Measurements from ENCODE around the gene APOE.

APOE gene

DNA sequence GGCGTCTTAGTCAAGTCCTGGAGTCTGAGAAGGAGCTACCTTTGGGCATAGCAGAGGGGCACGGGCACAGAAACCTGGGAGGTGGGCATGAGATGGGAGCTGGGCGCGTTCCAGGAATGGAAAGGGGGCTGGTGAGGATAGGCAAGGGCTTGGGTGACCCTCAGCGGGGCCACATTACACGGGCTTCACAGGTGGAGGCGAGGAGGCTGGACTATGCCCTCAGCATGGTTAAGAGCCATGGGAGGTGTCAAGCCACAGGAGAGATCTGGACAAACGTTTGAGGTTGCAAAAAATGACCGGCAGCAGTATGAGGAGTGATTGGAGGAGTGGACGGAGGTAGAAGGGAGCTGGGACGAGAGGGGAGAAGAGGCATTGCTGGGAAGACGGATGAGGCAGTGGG lies 38.0 kb upstream of the APOE start:
- H3K4me3 ChIP-seq (ENCODE audit: low read depth, low read length) = no peak overlapping the region
- DNase-seq (ENCODE audit: low read depth) = no peak
- TF ChIP-seq, protein P1, sequence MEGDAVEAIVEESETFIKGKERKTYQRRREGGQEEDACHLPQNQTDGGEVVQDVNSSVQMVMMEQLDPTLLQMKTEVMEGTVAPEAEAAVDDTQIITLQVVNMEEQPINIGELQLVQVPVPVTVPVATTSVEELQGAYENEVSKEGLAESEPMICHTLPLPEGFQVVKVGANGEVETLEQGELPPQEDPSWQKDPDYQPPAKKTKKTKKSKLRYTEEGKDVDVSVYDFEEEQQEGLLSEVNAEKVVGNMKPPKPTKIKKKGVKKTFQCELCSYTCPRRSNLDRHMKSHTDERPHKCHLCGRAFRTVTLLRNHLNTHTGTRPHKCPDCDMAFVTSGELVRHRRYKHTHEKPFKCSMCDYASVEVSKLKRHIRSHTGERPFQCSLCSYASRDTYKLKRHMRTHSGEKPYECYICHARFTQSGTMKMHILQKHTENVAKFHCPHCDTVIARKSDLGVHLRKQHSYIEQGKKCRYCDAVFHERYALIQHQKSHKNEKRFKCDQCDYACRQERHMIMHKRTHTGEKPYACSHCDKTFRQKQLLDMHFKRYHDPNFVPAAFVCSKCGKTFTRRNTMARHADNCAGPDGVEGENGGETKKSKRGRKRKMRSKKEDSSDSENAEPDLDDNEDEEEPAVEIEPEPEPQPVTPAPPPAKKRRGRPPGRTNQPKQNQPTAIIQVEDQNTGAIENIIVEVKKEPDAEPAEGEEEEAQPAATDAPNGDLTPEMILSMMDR (conservative IDR thresholded peaks at IDR 0.05; ENCODE audit: low read depth, low read length) = no peak

DNA sequence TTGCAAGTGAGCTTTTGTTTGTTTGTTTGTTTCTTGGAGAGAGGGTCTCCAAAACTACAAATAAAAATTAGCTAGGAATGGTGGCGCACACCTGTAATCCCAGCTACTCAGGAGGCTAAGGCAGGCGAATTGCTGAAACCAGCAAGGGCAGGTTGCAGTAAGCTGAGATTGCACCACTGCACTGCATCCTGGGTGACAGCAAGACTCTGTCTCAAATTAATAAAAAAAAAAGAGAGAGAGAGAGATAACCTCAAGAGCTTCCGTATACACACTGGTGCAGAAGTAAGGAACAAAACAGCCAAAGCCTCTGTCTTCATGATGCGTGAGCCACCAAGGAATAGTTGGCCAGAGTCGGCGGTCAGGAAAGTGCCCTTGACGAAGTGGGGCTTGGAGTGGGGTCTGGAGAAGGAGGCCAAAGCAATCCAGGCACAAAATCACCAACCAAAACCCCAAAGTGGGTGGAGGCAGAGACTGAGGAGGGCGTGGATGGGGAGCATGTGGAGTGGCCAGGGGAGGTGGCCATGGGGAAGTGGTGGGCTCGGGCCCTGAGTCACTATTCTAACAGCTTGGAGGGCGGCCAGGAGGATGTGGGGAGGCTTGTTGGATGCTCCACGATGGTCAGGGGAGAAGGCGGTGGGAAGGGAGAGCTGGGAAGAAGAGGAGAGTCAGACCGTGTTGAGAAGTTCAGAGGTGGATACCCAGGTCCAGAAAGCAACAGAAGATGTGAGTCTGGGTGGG lies 35.7 kb upstream of the APOE start:
- TF ChIP-seq, protein P1 (conservative IDR thresholded peaks at IDR 0.05; ENCODE audit: low read depth, low read length) = no peak
- no peak overlapping the region for H3K4me3 ChIP-seq (ENCODE audit: low read depth, low read length)
- DNase-seq (ENCODE audit: low read depth) = peak; percentile 77

DNA sequence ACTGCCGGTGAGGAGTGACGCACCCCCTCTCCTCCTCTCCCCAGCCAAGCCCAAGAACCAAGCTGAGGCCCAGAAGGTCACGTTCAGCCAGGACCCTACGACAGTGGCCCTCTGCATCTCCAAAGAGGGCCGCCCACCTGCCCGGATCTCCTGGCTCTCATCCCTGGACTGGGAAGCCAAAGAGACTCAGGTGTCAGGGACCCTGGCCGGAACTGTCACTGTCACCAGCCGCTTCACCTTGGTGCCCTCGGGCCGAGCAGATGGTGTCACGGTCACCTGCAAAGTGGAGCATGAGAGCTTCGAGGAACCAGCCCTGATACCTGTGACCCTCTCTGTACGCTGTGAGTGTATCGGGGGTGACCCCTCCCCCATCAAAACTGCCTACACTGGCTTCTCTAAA lies 33.8 kb upstream of the APOE start:
- no peak for DNase-seq (ENCODE audit: low read depth)
- H3K4me3 ChIP-seq (ENCODE audit: low read depth, low read length) = no peak overlapping the region
- TF ChIP-seq, protein P1 (conservative IDR thresholded peaks at IDR 0.05; ENCODE audit: low read depth, low read length) = no peak

DNA sequence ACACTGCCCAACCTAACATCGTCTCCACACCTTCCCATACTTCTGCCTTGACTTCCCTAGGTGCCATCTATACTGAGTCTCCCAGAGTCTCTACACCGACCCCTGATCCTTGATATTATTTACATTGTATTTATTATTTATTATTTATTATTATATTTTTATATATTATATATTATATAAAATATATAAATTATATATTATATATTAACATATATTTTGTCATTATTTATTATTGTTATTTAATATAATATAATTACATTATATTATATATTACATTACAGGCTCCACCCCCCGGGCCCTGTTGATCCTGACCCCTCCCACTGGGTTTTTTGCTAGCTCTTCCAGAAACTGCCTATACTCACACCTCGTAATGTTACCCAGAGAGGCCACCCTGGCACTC lies 32.9 kb upstream of the APOE start:
- TF ChIP-seq, protein P1 (conservative IDR thresholded peaks at IDR 0.05; ENCODE audit: low read depth, low read length) = no peak

DNA sequence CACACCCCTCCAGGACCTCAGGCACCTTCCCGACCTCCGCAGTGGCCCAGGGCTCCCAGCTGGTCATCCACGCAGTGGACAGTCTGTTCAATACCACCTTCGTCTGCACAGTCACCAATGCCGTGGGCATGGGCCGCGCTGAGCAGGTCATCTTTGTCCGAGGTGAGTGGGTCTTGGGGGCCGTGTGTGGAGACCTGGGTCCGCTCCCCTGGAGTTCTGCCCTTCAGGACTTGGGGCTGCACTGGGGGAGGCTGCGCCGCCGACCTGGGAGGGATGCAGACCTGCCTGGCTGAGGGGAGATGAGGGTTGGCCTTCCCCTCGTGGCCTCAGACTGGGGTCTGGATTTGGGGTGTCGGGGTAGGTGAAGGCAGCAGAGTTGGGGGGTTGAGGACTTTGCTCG lies 31.3 kb upstream of the APOE start:
- TF ChIP-seq, protein P1 (conservative IDR thresholded peaks at IDR 0.05; ENCODE audit: low read depth, low read length) = no peak
- H3K4me3 ChIP-seq (ENCODE audit: low read depth, low read length) = no peak overlapping the region
- DNase-seq (ENCODE audit: low read depth) = no peak

More for the DNA sequence above, 32.9 kb upstream of the APOE start:
- no peak overlapping the region for H3K4me3 ChIP-seq (ENCODE audit: low read depth, low read length)
- no peak for DNase-seq (ENCODE audit: low read depth)

DNA sequence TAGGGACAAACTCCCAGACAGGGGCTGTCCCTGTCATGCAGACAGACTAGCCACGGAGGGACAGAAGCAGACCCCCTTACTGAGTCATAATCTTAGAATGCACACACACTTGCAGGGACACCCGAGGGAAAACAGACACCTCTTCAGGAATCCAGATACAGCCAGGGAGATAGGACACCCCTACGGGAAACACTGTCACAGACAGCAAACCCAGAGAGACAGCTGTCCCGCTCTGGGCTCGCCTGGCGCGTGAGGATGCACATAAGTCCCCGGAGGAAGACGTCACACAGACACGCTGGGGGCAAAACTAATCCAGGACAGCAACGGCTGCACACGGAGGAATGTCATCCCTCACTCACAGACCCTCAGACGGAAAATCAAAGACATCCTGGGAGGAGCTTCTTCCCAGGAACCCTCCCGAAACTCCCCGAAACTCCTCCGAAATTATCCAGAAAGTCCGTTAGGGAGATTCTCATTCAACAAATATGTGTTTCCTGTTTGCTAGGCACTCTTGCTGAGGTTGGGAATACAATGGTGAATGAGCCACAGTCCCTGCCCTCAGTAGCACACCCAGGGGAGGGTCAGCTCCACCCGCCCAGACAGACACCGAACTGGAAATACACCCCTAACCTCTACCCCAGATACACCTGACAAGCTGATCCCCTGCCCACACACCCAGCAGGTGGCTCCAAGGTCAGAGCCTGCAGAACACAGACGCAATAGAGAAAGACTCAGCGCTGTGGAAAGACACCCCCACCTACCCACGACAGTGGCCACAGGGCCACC lies 29.7 kb upstream of the APOE start:
- TF ChIP-seq, protein P1 (conservative IDR thresholded peaks at IDR 0.05; ENCODE audit: low read depth, low read length) = no peak
- peak; percentile 19 for DNase-seq (ENCODE audit: low read depth)
- no peak overlapping the region for H3K4me3 ChIP-seq (ENCODE audit: low read depth, low read length)

Data from choroid plexus epithelial cell (primary cell).